Fibroblast of mammary gland (primary cell): Measurements from ENCODE around the gene CD99.

Experiments
- DNase-seq: peaks from one replicate; pipeline ENCODE4 v3.0.0-alpha.2; 2010; ENCODE audit warnings: low read depth
- H3K4me3 ChIP-seq: 2 replicates; pipeline ENCODE4 v1.5.1; 2011; ENCODE audit warnings: low read depth, mild to moderate bottlenecking, low read length, moderate library complexity; ENCODE audit not compliant: control insufficient read depth
- CTCF ChIP-seq: conservative IDR thresholded peaks from 2 replicates; pipeline ENCODE4 v1.5.1; 2011; ENCODE audit warnings: low read depth, low read length, inconsistent platforms; ENCODE audit not compliant: control insufficient read depth, insufficient read depth

Gene CD99

GRCh38 chrX:2709556-2709955, 18.5 kb downstream of the CD99 start:
- no peak for TF ChIP-seq CTCF
- DNase-seq = no peak
- H3K4me3 ChIP-seq = no peak overlapping the region

GRCh38 chrX:2710041-2710840, 19.1 kb downstream of the CD99 start:
- peak overlapping the region; percentile 34 for H3K4me3 ChIP-seq
- TF ChIP-seq CTCF = no peak
- DNase-seq = peak; percentile 93

- no peak for DNase-seq
- H3K4me3 ChIP-seq = no peak overlapping the region
These were observed 20.3 kb downstream of the CD99 start for GRCh38 chrX:2711441-2711840.

GRCh38 chrX:2712428-2712827, 21.3 kb downstream of the CD99 start:
- H3K4me3 ChIP-seq = no peak overlapping the region
- no peak for TF ChIP-seq CTCF
- DNase-seq = no peak

More at GRCh38 chrX:2711441-2711840, 20.3 kb downstream of the CD99 start:
- no peak for TF ChIP-seq CTCF

- no peak for DNase-seq
- no peak overlapping the region for H3K4me3 ChIP-seq
- no peak for TF ChIP-seq CTCF
These were observed 22.1 kb downstream of the CD99 start for GRCh38 chrX:2712890-2713840.

GRCh38 chrX:2714551-2714950, 23.5 kb downstream of the CD99 start:
- no peak overlapping the region for H3K4me3 ChIP-seq
- no peak for TF ChIP-seq CTCF
- no peak for DNase-seq
